ENCODE measurements around the gene RAB12. TPM values are rescaled to one million over a fixed set of nuclear protein-coding genes. Genes with fewer than 3 reads are reported as not detected.
"Not testable (repeated sequence)": the region's sequence is repeated elsewhere in the genome, so short reads cannot be mapped to it uniquely, and the experiment has no call there.

The RAB12 gene, protein sequence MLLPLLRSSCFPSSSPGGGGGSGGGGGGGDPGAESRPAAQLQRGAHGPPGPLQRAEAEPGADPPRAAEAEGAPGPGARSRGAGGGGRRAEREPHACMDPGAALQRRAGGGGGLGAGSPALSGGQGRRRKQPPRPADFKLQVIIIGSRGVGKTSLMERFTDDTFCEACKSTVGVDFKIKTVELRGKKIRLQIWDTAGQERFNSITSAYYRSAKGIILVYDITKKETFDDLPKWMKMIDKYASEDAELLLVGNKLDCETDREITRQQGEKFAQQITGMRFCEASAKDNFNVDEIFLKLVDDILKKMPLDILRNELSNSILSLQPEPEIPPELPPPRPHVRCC
- total RNA-seq (19.4 TPM), polyA plus RNA-seq (under 1 TPM in 2 of 4 donors, not detected in 2; 0.32 to 0.46 TPM)

DNA sequence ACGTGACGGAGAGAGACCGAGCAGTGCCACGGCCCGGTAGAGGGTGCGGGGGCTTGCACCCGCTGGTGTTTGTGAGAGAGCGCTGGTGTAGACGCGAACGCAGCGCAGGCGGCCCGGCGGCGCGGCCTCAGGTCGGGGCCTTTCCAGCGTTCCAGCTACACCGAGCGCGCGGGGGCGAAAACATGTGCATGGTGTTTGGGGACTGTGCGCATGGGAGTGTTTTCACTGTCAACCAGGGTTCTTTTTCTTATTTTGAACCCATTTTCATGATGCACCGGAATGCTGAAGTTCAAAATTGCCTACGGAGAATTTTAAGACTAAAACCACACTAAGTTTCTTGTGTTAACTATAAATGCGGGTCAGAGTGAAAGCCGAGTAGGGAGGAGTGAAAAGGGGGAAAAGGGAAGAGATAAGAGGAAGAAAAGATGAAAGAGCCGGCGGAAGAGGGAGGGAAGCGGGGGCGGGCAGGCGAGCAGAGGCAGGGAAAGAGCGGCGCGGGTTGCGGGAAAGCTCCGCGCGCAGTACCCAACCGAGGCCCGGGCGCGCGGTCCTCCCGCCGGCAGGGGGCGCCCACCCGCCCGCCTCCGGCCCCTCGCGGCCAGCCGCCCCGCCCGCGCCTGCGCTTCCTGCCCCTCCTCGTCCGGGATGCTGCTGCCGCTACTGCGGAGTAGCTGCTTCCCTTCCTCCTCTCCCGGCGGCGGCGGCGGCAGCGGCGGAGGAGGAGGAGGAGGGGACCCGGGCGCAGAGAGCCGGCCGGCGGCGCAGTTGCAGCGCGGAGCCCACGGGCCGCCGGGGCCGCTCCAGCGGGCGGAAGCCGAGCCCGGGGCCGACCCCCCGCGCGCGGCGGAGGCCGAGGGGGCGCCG is at the start of gene RAB12:
RAB12 (plus strand) TSS at position 643 of the 864 bp plus-strand sequence; CDS start at position 646, 3 bp downstream.
- H3K4me3 Mint-ChIP-seq = peak within 1 kb of the TSS; percentile 92 to 97 (median 94)
- peak; percentile 83 to 89 (median 85) for DNase-seq
- peak within 1 kb of the TSS; percentile 88 to 94 (median 93) for H3K27ac Mint-ChIP-seq
- Histone ChIP-seq H3K9me3 (ENCODE audit: control insufficient read depth in 2 of 2, low read length in 2 of 2) (no peaks in the 10 kb centered on the region), H3K36me3 (ENCODE audit: control insufficient read depth, insufficient read depth, low read length) (no peaks in the 10 kb centered on the region), H3K27ac (ENCODE audit: insufficient read depth, low read length, poor library complexity, severe bottlenecking) (peak within 1 kb of the TSS; percentile 57), H3K27me3 (ENCODE audit: control insufficient read depth, insufficient read depth, low read length) (peaks cover 2% of the 10 kb centered on the region), H3K4me1 (ENCODE audit: control insufficient read depth, insufficient read depth, low read length, poor library complexity, severe bottlenecking) (peaks cover 48% of the 10 kb centered on the region), H3K4me3 (ENCODE audit: low read depth, low read length) (peak within 1 kb of the TSS; percentile 90)
- H3K36me3 Mint-ChIP-seq = peaks cover 4% of the 10 kb centered on the region
- H3K9me3 Mint-ChIP-seq = no peaks in the 10 kb centered on the region
- peak; percentile 94 to 95 for ATAC-seq (ENCODE audit: low read depth in 2 of 2)
- peaks cover 48% of the 10 kb centered on the region for H3K27me3 Mint-ChIP-seq
- H3K4me1 Mint-ChIP-seq = peaks cover 36 to 58% (median 47%) of the 10 kb centered on the region in 4 donors

DNA sequence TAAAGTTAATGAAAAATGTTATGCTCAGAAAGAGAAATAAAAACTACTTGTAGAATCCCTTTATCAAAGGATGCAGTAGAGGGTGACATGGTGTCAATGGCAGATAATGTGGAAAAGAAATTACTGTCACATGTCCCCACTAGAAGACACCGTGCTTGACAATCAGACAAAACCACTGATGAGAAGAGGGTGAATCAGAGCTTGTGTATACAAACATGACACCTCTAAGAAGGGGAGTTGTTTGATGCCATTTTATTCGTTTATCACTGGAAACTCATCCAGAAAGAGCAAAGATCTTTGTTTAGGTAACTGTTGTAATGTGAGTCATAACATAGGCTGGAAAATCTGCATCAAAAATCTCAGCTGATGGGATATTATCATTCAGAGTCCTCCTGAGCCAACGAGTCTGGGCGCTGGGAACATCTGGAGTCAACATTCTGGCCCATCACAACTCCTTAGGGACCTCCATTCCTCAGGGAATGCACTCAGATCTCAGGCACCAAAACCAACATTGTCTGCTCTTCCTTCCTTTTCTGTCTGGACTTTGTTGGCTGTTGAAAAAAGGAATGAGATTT is 49.5 kb upstream of the RAB12 start:
- Histone ChIP-seq H3K4me1 (ENCODE audit: control insufficient read depth, insufficient read depth, low read length, poor library complexity, severe bottlenecking) (no peaks in the 10 kb centered on the region), H3K9me3 (ENCODE audit: control insufficient read depth in 2 of 2, low read length in 2 of 2) (no peaks in the 10 kb centered on the region), H3K36me3 (ENCODE audit: control insufficient read depth, insufficient read depth, low read length) (no peaks in the 10 kb centered on the region), H3K27ac (ENCODE audit: insufficient read depth, low read length, poor library complexity, severe bottlenecking) (no peak overlapping the region), H3K4me3 (ENCODE audit: low read depth, low read length) (no peak overlapping the region), H3K27me3 (ENCODE audit: control insufficient read depth, insufficient read depth, low read length) (no peaks in the 10 kb centered on the region)
- H3K4me1 Mint-ChIP-seq = no peaks in the 10 kb centered on the region
- DNase-seq (no peak), ATAC-seq (ENCODE audit: low read depth in 2 of 2) (no peak)
- no peak overlapping the region for H3K27ac Mint-ChIP-seq
- H3K27me3 Mint-ChIP-seq = no peaks in the 10 kb centered on the region
- H3K4me3 Mint-ChIP-seq = no peak overlapping the region
- no peaks in the 10 kb centered on the region for H3K36me3 Mint-ChIP-seq
- H3K9me3 Mint-ChIP-seq = peaks cover 0 to 1% (median 0%) of the 10 kb centered on the region in 7 donors

DNA sequence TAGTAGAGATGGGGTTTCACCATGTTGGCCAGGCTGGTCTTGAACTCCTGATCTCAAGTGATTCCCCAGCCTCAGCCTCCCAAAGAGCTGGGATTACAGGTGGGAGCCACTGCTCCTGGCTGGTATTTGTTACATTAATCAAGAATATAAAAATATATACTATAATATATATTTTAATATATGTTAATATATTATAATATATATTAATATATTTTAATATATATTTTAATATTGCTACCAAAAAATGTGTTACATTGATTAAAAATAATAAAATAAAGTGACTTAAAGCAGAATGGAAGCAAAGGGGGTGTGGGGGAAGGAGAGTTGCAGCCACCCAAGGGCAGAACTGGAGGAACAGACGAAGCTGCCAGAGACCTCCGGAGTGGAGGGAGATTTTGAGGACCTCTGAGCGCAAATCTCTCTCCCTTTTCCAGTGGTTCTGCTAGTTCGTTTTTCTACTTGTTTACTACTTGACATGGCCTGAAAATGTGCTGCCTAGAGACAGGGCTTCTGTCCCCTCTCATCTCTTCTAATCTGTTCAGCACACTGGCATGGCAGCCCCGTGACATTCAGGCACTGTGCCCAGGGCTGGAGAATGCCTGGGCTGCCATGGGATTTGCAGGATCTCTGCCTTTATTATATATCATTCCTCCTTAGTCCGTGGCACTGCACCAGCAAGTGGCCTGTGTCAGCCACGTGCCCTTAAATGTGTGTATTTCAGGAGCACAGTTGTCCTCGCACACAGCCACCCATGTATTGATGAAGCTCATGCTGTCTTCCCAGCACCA is 47.9 kb upstream of the RAB12 start:
- DNase-seq (no peak), ATAC-seq (ENCODE audit: low read depth in 2 of 2) (no peak)
- no peaks in the 10 kb centered on the region for H3K9me3 ChIP-seq (ENCODE audit: control insufficient read depth in 2 of 2, low read length in 2 of 2)
- Mint-ChIP-seq H3K36me3 (no peaks in the 10 kb centered on the region), H3K27me3 (no peaks in the 10 kb centered on the region), H3K9me3 (peaks cover 0 to 1% (median 0%) of the 10 kb centered on the region in 7 donors), H3K27ac (no peak overlapping the region), H3K4me3 (no peak overlapping the region), H3K4me1 (no peaks in the 10 kb centered on the region)
- H3K27me3 ChIP-seq (ENCODE audit: control insufficient read depth, insufficient read depth, low read length) = no peaks in the 10 kb centered on the region
- H3K36me3 ChIP-seq (ENCODE audit: control insufficient read depth, insufficient read depth, low read length) = no peaks in the 10 kb centered on the region
- H3K27ac ChIP-seq (ENCODE audit: insufficient read depth, low read length, poor library complexity, severe bottlenecking) = no peak overlapping the region
- H3K4me1 ChIP-seq (ENCODE audit: control insufficient read depth, insufficient read depth, low read length, poor library complexity, severe bottlenecking) = no peaks in the 10 kb centered on the region
- no peak overlapping the region for H3K4me3 ChIP-seq (ENCODE audit: low read depth, low read length)

DNA sequence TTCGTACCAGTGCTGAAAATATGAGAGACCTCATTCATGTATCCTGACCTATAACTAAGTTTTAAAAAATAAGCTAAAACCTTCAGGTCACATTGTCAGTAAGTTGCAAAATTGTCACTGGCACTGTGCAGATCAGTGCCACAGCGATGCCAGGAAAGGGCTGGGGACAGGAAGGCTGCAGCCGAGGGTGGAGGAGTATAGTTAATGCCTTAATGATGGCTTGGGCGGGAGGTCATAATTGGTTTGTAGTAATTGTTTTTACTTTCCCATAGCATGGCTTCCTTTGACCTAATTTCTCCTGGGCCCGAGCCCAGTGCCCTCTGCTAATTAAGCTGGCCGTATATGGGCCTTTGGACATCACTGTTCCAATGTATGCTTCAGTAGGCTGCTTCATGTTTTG is 47.2 kb upstream of the RAB12 start:
- H3K9me3 ChIP-seq (ENCODE audit: control insufficient read depth in 2 of 2, low read length in 2 of 2) = no peaks in the 10 kb centered on the region
- no peaks in the 10 kb centered on the region for H3K27me3 ChIP-seq (ENCODE audit: control insufficient read depth, insufficient read depth, low read length)
- DNase-seq = no peak
- no peak overlapping the region for H3K4me3 ChIP-seq (ENCODE audit: low read depth, low read length)
- no peaks in the 10 kb centered on the region for H3K4me1 ChIP-seq (ENCODE audit: control insufficient read depth, insufficient read depth, low read length, poor library complexity, severe bottlenecking)
- no peaks in the 10 kb centered on the region for H3K36me3 ChIP-seq (ENCODE audit: control insufficient read depth, insufficient read depth, low read length)
- Mint-ChIP-seq H3K4me1 (no peaks in the 10 kb centered on the region), H3K27me3 (no peaks in the 10 kb centered on the region), H3K9me3 (peaks cover 0 to 1% (median 0%) of the 10 kb centered on the region in 7 donors), H3K27ac (no peak overlapping the region), H3K4me3 (no peak overlapping the region), H3K36me3 (no peaks in the 10 kb centered on the region)
- ATAC-seq (ENCODE audit: low read depth in 2 of 2) = no peak
- H3K27ac ChIP-seq (ENCODE audit: insufficient read depth, low read length, poor library complexity, severe bottlenecking) = no peak overlapping the region

DNA sequence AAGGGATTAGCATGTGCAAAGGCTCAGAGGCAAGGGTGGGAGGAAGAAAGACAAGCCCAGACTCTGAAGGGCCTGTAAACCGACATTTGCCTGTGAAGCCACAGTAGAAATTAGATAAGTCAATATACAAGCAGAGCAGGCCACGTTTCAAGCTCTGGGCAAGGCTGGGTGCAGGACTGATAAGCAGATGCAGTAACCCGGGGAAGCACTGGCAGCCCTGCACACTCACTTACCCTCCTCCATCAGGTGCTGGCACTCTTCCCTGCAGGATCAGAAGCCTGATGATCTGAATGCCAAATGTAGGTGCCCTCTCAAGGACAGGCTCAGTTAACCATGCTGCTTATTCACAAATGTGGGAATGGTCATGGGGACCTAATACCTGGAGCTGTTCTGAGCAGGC is 46.3 kb upstream of the RAB12 start:
- Histone ChIP-seq H3K36me3 (ENCODE audit: control insufficient read depth, insufficient read depth, low read length) (no peaks in the 10 kb centered on the region), H3K27me3 (ENCODE audit: control insufficient read depth, insufficient read depth, low read length) (no peaks in the 10 kb centered on the region), H3K4me1 (ENCODE audit: control insufficient read depth, insufficient read depth, low read length, poor library complexity, severe bottlenecking) (no peaks in the 10 kb centered on the region), H3K9me3 (ENCODE audit: control insufficient read depth in 2 of 2, low read length in 2 of 2) (no peaks in the 10 kb centered on the region), H3K4me3 (ENCODE audit: low read depth, low read length) (no peak overlapping the region), H3K27ac (ENCODE audit: insufficient read depth, low read length, poor library complexity, severe bottlenecking) (no peak overlapping the region)
- no peak overlapping the region for H3K4me3 Mint-ChIP-seq
- ATAC-seq (ENCODE audit: low read depth in 2 of 2) (no peak), DNase-seq (no peak)
- peaks cover 0 to 1% (median 0%) of the 10 kb centered on the region in 7 donors for H3K9me3 Mint-ChIP-seq
- no peaks in the 10 kb centered on the region for H3K4me1 Mint-ChIP-seq
- no peaks in the 10 kb centered on the region for H3K36me3 Mint-ChIP-seq
- no peak overlapping the region for H3K27ac Mint-ChIP-seq
- no peaks in the 10 kb centered on the region for H3K27me3 Mint-ChIP-seq

DNA sequence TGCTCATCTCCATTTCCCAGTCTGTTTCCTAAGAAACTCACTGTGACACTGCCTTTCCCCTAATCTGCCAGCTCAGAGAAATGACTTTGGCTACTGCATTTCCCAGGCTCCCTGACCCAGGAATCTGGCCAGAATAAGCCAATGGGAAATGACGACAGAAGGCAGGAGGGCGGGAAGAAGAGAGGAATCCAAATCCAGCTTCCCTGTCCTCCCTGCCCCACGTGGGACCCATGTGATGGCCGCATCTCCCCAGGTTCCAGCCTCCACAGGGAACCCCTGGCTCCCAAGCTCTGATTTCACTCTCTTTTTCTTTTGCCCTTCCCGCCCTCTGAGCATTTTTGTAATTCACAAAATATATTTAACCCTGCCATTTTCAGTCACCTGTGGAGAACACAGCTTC is 37.8 kb upstream of the RAB12 start:
- Mint-ChIP-seq H3K27ac (no peak overlapping the region), H3K4me1 (no peaks in the 10 kb centered on the region), H3K9me3 (peaks cover 0 to 3% (median 0%) of the 10 kb centered on the region in 7 donors), H3K27me3 (peaks cover 4% of the 10 kb centered on the region), H3K36me3 (no peaks in the 10 kb centered on the region), H3K4me3 (no peak overlapping the region)
- Histone ChIP-seq H3K36me3 (ENCODE audit: control insufficient read depth, insufficient read depth, low read length) (no peaks in the 10 kb centered on the region), H3K27ac (ENCODE audit: insufficient read depth, low read length, poor library complexity, severe bottlenecking) (no peak overlapping the region), H3K4me3 (ENCODE audit: low read depth, low read length) (no peak overlapping the region), H3K27me3 (ENCODE audit: control insufficient read depth, insufficient read depth, low read length) (no peaks in the 10 kb centered on the region), H3K9me3 (ENCODE audit: control insufficient read depth in 2 of 2, low read length in 2 of 2) (no peaks in the 10 kb centered on the region), H3K4me1 (ENCODE audit: control insufficient read depth, insufficient read depth, low read length, poor library complexity, severe bottlenecking) (no peaks in the 10 kb centered on the region)
- no peak for DNase-seq
- ATAC-seq (ENCODE audit: low read depth in 2 of 2) = no peak

DNA sequence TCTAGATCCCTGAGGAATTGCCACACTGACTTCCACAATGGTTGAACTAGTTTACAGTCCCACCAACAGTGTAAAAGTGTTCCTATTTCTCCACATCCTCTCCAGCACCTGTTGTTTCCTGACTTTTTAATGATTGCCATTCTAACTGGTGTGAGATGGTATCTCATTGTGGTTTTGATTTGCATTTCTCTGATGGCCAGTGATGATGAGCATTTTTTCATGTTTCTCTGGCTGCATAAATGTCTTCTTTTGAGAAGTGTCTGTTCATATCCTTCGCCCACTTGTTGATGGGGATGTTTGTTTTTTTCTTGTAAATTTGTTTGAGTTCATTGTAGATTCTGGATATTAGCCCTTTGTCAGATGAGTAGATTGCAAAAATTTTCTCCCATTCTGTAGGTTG is 35.5 kb upstream of the RAB12 start:
- not testable (repeated sequence) for H3K4me1 ChIP-seq (ENCODE audit: control insufficient read depth, insufficient read depth, low read length, poor library complexity, severe bottlenecking); H3K4me1 Mint-ChIP-seq; DNase-seq; H3K27me3 Mint-ChIP-seq; H3K27me3 ChIP-seq (ENCODE audit: control insufficient read depth, insufficient read depth, low read length); H3K4me3 Mint-ChIP-seq; H3K4me3 ChIP-seq (ENCODE audit: low read depth, low read length); H3K36me3 Mint-ChIP-seq; H3K9me3 ChIP-seq (ENCODE audit: control insufficient read depth in 2 of 2, low read length in 2 of 2); H3K27ac Mint-ChIP-seq; H3K9me3 Mint-ChIP-seq; ATAC-seq (ENCODE audit: low read depth in 2 of 2); H3K36me3 ChIP-seq (ENCODE audit: control insufficient read depth, insufficient read depth, low read length); H3K27ac ChIP-seq (ENCODE audit: insufficient read depth, low read length, poor library complexity, severe bottlenecking)

All from CD4-positive, CD25-positive, alpha-beta regulatory T cell (primary cell).